IPS-NIHi7 (cell line): Measurements from ENCODE around the gene JMJD6.
"Not testable (repeated sequence)": the region's sequence is repeated elsewhere in the genome, so short reads cannot be mapped to it uniquely, and the experiment has no call there.

Experiments
- DNase-seq: peaks from one replicate; pipeline ENCODE4 v3.0.0; 2012; ENCODE audit warnings: mixed read lengths; ENCODE audit errors: extremely low spot score

Gene JMJD6

DNA sequence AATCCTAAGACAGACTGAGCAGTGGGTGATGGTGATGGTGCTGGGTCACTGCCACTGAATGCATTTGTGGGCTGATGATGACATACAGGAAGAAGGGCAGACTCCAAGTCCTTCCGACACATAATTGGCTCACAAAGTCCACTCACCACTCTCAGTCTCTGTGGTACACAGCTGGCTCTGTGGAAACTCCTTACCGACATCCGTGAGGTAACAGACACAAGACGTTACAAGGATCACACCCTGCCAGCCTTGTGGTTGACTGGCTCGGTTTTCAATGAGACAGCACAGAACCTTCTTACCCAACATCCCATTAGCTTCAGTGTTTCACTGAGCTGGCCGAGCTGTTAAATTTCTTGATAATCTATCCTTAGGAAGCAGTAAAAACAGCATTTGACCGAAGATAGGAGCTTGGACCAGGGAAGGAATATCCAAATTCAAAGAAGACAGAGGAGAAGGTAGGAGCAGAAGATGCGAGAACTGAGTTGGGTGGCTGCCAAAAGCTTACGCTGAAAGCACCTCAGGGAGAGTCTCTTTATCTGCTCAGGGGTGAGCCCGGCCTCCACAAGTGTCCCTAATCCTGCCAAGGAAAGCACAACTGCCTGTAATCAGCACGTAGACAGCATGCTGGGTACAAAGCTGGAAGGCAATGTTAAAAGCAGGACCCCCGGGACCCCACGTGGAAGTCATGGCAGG, 10.1 kb downstream of the JMJD6 start:
- no peak for DNase-seq

- no peak for DNase-seq
These were observed 10.9 kb downstream of the JMJD6 start for GRCh38 chr17:76715496-76715830.

GRCh38 chr17:76714822-76715495, 11.4 kb downstream of the JMJD6 start:
- DNase-seq: peak; percentile 46

DNA sequence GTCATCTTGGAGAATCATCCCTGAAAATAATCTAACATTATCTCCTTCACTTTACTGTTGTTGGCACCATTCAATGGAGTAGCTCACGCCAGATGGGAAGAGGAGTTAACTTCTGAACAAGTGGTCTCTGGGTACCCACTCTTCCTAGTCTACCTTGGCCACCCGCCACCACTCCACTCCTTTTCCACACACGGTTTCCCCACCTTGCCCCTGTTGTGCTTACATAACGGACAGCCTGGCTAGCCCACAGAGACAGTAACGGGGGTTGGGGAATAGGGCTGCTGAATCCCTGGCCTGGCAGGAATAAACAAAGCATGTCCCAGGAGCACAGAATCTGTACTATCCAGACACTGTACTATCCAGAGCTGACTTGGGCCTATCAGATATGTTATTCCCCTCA, 12.1 kb downstream of the JMJD6 start:
- no peak for DNase-seq

DNA sequence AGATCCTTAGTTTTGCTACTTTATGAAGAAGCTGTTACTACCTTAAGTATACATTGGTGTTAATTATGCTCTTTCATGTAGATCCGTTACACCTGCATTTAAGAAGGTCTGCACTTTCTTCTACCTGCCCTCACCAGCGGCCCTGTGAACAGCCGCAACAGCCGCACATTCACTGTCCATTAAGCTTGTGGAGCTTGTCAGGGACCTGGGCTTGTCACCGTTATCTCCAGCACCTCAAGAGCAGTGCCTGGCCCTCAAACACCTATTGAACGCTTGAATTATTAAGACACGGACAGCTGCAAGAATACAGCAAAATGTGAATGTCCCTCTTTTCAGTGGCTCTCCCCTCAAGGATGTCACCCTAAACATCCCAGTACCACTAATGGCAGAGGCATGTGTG, 12.6 kb downstream of the JMJD6 start:
- DNase-seq: no peak

- DNase-seq: not testable (repeated sequence)
These were observed 14.1 kb downstream of the JMJD6 start for GRCh38 chr17:76712321-76712720.

DNA sequence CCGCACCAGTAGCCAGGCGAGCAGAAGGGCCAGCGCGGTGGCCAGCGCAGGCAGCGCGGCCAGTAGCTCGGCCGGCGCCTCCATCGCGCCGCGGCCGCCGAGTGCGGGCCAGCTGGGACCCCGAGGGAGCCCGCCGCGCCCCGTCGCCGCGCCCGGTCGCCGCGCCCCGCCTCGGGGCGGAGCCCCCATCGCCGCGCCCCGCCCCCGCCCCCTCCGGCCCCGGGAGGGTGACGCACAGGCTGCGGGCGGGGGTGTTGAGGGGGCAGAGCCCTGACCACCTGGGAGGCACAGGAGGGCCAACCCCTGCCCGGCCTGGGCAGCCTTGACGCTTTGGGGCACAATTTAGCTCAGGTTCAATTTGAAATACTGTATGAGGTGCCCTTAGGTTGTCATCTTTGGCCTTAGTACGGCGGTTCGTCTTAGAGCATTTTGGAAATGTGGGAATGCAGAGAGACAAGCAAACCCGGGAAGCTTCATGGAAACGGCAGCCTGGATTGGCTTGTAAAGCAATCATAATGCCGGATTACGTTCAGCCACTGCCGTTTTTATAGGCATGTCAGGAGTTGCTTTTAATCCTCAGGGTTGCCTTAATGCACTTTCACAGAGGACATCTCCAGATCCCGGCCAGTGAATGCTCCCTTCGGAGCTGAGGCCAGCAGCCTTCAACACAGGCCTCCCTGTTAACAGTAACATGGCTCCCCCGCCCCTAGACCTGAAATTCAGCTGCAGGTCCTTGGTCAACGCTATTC, 15.4 kb downstream of the JMJD6 start, which contains the start of gene MXRA7:
Gene MXRA7, minus strand, starts transcription at position 103 of the 749 bp plus-strand sequence. Its CDS starts 19 bp downstream, at position 84.
- DNase-seq: peak; percentile 85

DNA sequence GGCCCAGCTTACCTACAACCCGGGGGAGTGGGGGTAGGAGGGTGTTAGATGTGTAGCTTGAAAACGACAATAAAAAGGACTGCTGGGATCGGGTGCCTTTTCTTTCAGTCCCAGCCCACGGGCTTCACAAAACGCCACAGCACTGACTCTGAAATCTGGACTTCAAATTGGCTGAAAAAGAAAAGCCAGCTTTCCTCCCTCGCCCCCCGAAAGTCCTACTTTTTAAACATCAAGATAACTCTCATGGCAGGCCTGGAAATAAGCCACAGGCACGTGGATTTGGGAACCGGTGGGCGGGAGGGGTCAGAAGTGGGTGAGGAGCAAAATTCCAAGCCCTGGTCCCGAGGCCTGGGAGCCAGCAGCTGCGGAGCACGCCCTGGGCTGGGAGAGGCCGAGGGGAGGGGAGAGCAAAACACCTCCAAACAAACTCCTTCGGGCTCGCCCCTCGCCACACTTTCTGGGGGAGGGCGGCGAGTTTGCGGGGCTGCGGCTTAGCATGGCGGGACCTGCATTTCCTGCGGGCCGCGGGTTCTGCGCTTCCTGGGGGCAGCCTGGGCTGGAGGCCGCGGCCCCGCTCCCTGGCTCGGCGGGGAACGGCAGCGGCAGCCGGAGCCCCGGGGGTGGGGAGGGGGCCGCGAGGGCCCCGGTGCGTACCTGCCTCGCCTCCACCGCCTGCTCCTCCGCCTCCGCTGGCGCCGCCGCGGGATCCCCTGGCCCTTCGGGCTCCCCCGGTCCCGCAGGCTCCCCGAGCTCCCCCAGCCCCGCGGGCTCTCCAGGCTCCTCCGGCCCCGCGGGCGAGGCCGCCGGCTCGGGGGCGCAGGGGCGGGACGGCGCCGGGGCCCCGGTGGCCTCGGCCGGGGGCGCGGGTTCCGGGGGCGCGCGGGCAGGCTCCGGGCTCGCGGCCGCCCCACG, 16.2 kb downstream of the JMJD6 start:
- not testable (repeated sequence) for DNase-seq

DNA sequence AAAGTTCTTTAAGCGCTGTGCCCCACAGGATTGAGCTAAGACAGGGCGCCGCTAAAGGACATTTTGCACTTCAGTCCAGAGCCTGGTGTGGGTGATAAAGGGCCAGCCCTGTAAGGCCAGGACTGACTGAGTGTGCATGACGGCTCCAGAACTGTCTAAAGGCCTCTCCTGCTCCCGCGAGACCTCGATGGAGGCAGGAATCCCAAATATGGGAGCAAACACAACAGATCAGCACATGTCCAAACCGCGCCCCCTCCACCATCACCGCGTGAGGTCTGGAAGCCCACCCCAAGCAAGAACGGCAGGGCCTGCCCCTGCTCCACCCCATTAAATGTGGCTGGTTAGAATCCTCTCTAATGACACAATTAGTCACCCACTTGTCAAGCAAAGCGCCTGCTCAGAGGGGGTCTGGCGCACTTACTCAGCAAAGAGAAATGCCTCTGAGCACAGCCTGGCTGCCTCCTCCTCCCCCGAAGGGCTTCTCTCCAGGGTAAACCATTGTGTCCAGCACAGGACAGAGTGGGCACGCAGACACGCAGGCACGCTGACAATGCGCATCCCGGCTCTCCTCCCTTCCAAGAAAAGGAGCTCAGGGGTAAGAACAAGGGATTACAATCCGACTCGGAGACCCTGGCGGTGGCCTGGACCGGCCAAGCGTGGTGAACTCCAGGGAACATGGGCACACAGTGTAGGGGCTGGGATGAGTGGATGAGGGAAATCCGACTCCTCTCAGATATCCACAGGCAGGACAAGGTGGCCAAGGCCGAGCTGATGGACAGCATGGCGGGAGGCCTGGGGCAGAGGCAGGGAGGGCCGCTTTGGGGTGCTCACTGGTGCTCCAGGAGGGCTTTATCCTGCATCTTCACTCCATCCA, 17.1 kb downstream of the JMJD6 start:
- peak; percentile 61 for DNase-seq

DNA sequence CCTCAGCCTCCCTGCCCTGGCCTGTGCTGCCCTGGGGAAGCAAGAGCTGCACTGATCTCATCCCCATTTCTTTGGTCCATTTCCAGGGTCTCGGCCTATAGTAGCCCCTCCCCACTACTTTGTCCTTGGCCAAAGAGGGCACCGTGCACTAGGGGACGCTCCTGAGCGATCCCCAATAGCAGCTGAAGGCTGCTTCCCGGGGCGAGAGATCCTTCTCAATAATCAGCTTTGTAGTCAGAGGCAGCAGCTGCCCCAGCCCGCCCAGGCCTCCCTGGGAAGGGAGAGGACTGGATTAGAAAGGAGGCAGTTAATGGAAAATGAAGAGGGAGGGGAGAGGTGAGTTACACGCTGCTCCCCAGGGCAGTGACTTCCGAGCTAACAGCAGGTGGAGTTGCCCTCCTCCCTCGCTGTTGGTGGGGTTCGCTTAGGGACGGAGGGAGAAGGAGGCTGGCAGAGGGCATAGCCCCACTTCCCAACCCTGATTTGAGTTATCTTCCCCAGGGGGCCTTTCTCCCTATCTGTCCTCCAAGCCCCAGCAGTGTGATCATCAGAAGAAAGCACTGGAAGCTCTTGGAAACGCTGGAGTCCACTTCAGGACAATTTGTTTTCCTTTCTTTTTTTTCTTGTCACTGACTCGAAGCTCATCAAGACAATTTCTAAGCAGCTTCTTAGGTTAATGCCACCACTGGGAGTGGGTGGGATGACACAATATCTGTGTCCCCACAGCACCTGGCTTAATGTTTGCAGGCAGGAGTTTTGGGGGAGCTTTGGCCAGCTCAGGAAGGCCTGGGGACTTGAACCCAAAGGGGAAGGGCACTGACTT, 18.2 kb downstream of the JMJD6 start:
- peak; percentile 87 for DNase-seq

DNA sequence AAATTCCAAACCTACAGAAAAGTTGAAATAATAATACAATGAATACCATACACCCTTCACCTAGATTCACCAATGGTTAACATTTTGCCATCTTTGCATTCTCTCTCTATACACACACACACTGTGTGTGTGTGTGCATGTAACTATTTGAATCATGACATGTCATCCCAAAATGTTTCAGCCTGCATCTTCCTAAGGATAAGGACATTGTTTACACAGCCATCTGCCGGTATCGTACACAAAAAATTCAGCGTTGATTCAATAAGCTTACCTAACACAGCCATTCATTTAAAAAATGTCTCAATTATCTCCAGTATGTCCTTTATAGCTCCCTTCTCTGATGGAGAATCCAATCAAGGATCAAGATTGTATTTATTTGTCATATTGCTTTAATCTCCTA, 19.6 kb downstream of the JMJD6 start:
- no peak for DNase-seq

- no peak for DNase-seq
These were observed 21.6 kb downstream of the JMJD6 start for GRCh38 chr17:76704805-76705204.

DNA sequence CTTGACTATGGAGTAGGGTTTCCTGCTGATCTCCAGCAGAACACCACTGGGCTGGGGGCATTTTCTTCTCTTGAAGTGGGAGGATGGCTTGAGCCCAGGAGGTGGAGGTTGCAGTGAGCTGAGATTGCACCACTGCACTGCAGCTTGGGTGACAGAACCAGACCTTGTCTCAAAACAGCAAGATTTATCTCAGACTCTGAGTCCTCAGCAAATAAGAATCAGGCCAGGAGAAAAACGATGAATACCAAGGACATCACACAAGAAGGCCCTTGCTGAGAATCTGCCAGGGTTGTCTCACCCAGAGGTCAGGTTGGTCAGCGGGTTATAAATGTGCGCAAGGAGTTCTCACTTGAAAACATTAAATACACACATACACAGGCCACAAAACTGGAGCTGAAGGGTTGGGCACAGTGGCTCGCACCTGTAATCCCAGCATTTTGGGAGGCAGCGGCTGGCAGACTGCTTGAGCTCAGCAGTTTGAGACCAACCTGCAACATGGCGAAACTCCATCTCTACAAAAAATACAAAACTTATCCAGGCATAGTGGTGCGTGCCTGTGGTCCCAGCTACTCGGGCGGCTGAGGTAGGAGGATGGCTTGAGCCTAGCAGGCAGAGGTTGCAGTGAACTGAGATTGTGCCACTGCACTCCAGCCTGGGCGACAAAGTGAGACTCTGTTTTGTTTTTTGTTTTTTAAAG, 23.3 kb downstream of the JMJD6 start:
- DNase-seq: no peak

DNA sequence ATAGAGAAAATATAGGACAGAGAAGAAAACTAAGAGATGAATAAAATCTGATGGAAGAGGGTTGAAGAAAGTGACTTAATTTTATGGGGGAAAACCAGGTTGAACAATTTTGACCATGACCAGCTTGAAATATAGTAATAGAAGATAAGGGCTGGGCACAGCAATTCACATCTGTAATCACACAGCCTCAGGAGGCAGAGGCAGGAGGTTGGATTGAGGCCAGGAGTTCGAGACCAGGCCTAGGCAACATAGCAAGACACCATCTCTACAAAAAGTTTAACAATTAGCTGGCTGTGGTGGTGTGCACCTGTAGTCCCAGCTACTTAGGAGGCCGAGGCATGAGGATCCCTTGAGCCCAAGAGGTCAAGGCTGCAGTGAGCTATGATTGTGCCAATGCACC, 24.3 kb downstream of the JMJD6 start:
- DNase-seq: no peak

GRCh38 chr17:76701471-76701967, 24.9 kb downstream of the JMJD6 start:
- DNase-seq: no peak

- DNase-seq: peak; percentile 50
These were observed 25.6 kb downstream of the JMJD6 start for GRCh38 chr17:76700617-76701470.

DNA sequence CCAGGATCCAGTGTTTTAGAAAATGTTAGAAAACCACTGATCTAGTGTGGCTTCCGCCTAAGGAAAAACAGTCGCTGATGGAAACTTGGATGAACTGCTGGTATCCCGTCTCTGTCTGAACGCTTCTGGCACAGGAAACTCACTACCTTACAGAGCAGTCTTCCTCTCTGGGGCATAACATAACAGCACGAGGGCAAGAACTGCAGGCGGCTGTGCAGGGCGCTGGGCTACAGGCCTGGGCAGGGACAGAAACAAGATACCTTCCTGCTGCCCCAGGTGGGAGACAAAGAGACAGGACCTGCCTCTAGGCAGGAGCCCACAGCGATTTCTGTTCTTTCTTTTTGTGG, 26.2 kb downstream of the JMJD6 start:
- DNase-seq: no peak

GRCh38 chr17:76698466-76698977, 27.9 kb downstream of the JMJD6 start:
- DNase-seq: not testable (repeated sequence)
